ENCODE data around the gene SNAPC5.
"Not testable (repeated sequence)": the region's sequence is repeated elsewhere in the genome, so short reads cannot be mapped to it uniquely, and the experiment has no call there.

Gene SNAPC5

DNA sequence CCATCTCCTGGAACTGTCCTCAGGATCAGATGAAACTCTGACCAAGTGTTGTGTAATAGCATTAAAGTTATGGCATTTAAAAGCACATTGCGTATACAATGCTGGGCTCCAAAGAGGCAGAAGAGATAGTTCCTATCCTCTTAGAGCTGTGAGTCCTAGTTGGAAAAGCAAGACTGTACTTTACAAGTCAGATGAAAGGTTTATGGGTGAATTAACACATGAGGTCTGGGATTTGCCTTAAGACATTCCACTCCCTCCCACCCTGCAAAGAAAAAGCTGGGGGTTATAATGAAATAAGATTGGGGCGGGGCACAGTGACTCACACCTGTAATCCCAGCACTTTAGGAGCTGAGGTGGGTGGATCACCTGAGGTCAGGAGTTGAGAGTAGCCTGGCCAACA is 35.6 kb downstream of the SNAPC5 start:
- TF ChIP-seq, protein P1, sequence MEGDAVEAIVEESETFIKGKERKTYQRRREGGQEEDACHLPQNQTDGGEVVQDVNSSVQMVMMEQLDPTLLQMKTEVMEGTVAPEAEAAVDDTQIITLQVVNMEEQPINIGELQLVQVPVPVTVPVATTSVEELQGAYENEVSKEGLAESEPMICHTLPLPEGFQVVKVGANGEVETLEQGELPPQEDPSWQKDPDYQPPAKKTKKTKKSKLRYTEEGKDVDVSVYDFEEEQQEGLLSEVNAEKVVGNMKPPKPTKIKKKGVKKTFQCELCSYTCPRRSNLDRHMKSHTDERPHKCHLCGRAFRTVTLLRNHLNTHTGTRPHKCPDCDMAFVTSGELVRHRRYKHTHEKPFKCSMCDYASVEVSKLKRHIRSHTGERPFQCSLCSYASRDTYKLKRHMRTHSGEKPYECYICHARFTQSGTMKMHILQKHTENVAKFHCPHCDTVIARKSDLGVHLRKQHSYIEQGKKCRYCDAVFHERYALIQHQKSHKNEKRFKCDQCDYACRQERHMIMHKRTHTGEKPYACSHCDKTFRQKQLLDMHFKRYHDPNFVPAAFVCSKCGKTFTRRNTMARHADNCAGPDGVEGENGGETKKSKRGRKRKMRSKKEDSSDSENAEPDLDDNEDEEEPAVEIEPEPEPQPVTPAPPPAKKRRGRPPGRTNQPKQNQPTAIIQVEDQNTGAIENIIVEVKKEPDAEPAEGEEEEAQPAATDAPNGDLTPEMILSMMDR (IDR thresholded peaks at IDR 0.05; ENCODE audit: insufficient read depth, low read length, missing control alignments) = no peak
- H3K4me3 ChIP-seq (ENCODE audit: low read depth, low read length) = no peak overlapping the region
- POLR2A ChIA-PET = no interaction called here
- no peak for DNase-seq (ENCODE audit: low read depth, low spot score)
- CTCF ChIA-PET = interaction anchor here (4.2 kb wide), 1 partner anchor 36 kb away, joined by 24 read pairs; the partner anchor contains the start of gene SNAPC5

DNA sequence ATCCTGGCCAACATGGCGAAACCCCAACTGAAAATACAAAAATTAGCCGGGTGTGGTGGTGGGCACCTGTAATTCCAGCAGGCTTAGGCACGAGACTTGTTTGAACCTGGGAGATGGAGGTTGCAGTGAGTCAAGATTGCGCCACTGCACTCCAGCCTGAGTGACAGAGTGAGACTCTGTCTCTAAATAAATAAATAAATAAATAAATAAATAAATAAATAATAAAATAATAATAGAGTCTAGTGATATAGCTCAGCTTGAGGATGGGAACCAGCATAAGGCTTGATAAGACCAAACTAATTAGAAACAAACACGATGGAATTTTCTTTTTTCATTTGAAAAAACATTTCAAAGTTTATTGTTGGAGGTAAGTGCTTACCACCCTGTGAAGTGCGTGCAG is 36.3 kb downstream of the SNAPC5 start:
- CTCF ChIA-PET = interaction anchor here (4.2 kb wide), 1 partner anchor 37 kb away, joined by 24 read pairs; the partner anchor contains the start of gene SNAPC5
- POLR2A ChIA-PET = interaction anchor here (0.9 kb wide), 1 partner anchor 10 kb away, joined by 3 read pairs; no protein-coding TSS in a partner anchor
- not testable (repeated sequence) for DNase-seq (ENCODE audit: low read depth, low spot score); H3K4me3 ChIP-seq (ENCODE audit: low read depth, low read length)

DNA sequence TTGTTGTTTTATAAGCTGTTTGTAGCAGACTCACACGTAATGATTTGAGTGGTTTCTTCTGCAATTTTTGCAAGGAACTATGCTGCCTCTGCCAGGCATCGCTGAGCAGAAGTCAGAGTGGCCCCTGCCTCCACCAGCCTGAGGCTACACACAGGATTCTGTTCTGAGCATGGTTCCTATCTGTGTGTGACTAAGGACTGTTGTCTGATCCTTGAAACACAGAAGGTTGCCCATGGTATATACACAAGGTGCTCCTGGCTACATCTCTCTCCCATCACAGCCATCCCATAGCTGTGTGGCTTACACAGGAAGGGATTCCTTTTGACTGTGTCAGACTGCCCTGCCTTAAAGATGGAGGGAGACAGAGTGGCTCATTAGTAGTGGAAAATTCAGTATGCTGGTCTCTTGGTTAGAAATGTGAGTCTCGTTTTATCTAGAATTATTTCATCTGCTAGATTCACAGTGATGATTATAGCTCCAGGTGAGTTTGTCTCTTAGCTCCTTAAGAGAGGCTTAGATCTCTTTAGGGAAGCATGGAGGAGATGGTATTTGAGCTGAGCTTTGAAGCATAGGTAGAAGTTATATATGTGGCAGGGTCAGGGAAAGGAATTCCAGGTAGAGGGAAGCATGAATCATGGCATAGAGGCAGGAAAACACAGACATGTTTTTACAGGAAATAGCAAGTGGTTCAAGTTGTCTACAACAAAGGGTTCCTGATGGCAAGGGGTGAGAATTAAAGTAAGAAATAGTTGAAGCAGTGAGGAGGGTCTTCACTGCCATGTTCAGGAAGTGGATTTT is 37.5 kb downstream of the SNAPC5 start:
- H3K4me3 ChIP-seq (ENCODE audit: low read depth, low read length) = no peak overlapping the region
- DNase-seq (ENCODE audit: low read depth, low spot score) = no peak
- POLR2A ChIA-PET = interaction anchor here (0.6 to 0.9 kb wide), 2 partner anchors 11 to 18 kb away, joined by 3 read pairs; no protein-coding TSS in a partner anchor
- TF ChIP-seq, protein P1 (IDR thresholded peaks at IDR 0.05; ENCODE audit: insufficient read depth, low read length, missing control alignments) = no peak
- CTCF ChIA-PET = interaction anchor here (4.2 kb wide), 1 partner anchor 38 kb away, joined by 24 read pairs; the partner anchor contains the start of gene SNAPC5

DNA sequence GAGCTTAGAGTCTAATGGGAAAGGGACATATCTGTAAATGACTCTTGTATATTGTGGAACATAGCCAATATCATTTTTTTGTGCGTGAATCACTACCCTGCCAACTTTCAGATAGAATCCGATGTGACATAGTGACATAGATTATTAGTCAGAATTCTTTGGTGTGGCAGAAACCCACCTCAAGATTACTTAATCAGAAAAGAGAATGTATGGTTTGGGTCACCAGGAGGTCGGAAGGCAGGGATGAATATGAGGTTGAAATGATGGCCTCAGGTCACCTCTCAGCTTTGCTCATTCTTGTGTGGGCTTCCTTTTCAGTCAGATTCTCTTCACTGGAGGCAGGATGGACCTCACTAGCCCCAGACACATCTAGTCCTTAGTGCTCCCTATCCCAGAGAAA is 41.4 kb downstream of the SNAPC5 start:
- POLR2A ChIA-PET = no interaction called here
- TF ChIP-seq, protein P1 (IDR thresholded peaks at IDR 0.05; ENCODE audit: insufficient read depth, low read length, missing control alignments) = no peak
- no peak for DNase-seq (ENCODE audit: low read depth, low spot score)
- H3K4me3 ChIP-seq (ENCODE audit: low read depth, low read length) = no peak overlapping the region
- CTCF ChIA-PET = interaction anchor here (1.5 kb wide), 1 partner anchor 42 kb away, joined by 4 read pairs; the partner anchor contains the start of gene SNAPC5

DNA sequence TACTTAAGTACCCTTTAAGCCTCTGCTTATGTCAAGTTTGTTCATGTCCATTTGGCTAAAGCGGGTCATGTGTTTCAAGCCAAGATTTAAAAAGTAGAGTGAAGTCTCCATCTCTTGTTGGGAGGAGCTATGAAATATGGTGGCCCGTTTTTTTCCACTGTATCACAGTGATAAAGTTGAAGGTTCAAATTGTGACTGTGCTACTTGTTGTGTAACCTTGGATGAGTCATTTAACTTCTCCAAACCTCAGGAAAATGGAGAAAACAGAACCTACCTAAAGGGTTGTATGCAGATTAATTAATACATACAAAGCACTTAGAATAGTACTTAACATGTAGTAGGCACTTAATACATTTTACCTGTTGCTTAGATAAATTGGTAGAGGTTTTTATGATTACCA is 43.4 kb downstream of the SNAPC5 start:
- CTCF ChIA-PET = no interaction called here
- POLR2A ChIA-PET = no interaction called here
- no peak overlapping the region for H3K4me3 ChIP-seq (ENCODE audit: low read depth, low read length)
- TF ChIP-seq, protein P1 (IDR thresholded peaks at IDR 0.05; ENCODE audit: insufficient read depth, low read length, missing control alignments) = no peak
- no peak for DNase-seq (ENCODE audit: low read depth, low spot score)

DNA sequence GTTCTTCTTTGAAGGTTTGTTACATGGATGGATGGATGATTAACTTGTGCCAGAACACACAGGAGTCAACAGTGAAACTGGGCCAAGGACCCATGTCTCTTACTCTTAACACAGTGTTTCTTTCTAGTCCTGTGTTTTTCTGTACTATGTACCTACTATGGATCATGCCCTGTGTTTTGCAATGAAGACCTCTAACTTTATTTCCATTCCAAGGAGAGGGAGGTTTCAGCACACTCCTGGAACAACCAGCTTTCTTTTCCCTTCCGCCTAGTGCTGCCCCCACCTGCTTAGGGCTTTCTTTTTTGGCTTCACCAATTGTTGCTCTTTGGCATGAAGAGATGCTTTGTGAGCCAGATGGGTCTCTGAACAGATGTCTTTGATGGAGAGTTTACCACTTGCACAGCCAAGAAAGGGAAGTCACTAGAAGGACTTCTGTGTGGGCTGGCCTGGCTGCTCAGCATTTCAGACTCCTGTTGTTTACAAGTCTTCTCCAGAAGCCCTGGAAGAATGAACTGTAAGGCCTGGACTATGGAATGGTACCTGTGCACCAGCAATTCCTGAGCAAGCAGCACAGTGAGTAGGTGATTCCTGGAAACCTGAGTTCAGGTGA is 44.5 kb downstream of the SNAPC5 start:
- ChIA-PET CTCF (no interaction called here), POLR2A (no interaction called here)
- no peak overlapping the region for H3K4me3 ChIP-seq (ENCODE audit: low read depth, low read length)
- no peak for DNase-seq (ENCODE audit: low read depth, low spot score)
- TF ChIP-seq, protein P1 (IDR thresholded peaks at IDR 0.05; ENCODE audit: insufficient read depth, low read length, missing control alignments) = no peak

All from AG04449 (cell line).